Measurements from ENCODE around the gene KEAP1.
"Not testable (repeated sequence)": the region's sequence is repeated elsewhere in the genome, so short reads cannot be mapped to it uniquely, and the experiment has no call there.

The KEAP1 gene

DNA sequence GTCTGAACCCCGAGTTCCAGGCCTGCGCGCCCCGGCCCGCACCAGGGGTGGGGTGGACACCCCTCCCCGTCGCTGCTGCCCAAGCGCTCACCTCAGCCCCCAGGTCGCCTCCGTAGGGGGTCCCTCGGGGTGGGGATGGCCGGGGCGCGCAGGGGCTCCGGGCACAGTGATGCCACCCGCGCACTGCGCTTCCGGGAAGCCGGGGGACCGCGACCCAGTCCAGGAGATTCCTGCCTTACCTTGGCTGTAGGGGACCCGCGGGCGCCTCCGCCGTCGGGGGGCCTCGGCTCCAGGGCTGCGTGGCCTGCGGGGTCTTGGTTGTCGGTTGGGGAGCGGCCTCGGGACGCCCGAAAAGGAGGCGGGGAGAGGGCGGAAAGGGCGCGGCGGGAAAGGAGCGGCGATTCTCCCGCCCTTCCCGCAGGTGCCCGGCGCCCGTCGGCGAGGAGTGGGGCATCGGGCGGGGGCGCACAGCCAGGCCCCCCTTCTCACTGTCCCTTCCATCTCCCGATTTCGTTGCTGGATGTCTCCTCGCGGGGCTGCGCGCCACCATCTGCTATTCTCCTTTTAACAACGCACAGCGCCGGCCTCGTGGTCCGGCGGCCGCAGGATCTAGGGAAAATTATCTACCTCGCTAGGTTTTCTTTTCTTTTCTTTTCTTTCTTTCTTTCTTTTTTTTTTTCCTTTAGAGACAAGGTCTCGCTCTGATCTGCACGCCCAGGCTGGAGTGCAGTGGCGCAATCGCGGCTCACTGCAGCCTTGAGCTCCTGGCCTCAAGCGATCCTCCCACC, at the start of gene KEAP1:
Gene KEAP1, minus strand, starts transcription at position 355 of the 788 bp plus-strand sequence. CDS start 3,323 bp downstream, outside the sequence.
- DNase-seq (ENCODE audit: low read depth, low spot score): no peak
- WGBS (ENCODE audit: insufficient coverage, insufficient read length): no CpG with 5 or more reads among the region's 73 CpGs
- H3K27ac ChIP-seq (ENCODE audit: low read length): no peak within 1 kb of the TSS
- peak within 1 kb of the TSS; percentile 76 for H3K4me3 ChIP-seq (ENCODE audit: low read length)
- H3K27me3 ChIP-seq (ENCODE audit: control insufficient read depth, insufficient read depth, low read length): no peaks in the 10 kb centered on the region
- H3K9me3 ChIP-seq (ENCODE audit: control insufficient read depth, insufficient read depth, low read length): no peaks in the 10 kb centered on the region
- H3K4me1 ChIP-seq (ENCODE audit: control insufficient read depth, insufficient read depth, low read length): peaks cover 4% of the 10 kb centered on the region
- peaks cover 7% of the 10 kb centered on the region; the same call in 1 of the 2 replicates for H3K36me3 ChIP-seq (ENCODE audit: control insufficient read depth, insufficient read depth, low read length)

- Histone ChIP-seq H3K27me3 (ENCODE audit: control insufficient read depth, insufficient read depth, low read length) (no peaks in the 10 kb centered on the region), H3K4me1 (ENCODE audit: control insufficient read depth, insufficient read depth, low read length) (no peaks in the 10 kb centered on the region), H3K36me3 (ENCODE audit: control insufficient read depth, insufficient read depth, low read length) (peaks cover 42% of the 10 kb centered on the region), H3K4me3 (ENCODE audit: low read length) (no peak overlapping the region), H3K9me3 (ENCODE audit: control insufficient read depth, insufficient read depth, low read length) (no peaks in the 10 kb centered on the region), H3K27ac (ENCODE audit: low read length) (no peak overlapping the region)
- DNase-seq (ENCODE audit: low read depth, low spot score): no peak
- no CpG with 5 or more reads among the region's 12 CpGs for WGBS (ENCODE audit: insufficient coverage, insufficient read length)
Measured at GRCh38 chr19:10552510-10553053, 49.4 kb upstream of the KEAP1 start.

DNA sequence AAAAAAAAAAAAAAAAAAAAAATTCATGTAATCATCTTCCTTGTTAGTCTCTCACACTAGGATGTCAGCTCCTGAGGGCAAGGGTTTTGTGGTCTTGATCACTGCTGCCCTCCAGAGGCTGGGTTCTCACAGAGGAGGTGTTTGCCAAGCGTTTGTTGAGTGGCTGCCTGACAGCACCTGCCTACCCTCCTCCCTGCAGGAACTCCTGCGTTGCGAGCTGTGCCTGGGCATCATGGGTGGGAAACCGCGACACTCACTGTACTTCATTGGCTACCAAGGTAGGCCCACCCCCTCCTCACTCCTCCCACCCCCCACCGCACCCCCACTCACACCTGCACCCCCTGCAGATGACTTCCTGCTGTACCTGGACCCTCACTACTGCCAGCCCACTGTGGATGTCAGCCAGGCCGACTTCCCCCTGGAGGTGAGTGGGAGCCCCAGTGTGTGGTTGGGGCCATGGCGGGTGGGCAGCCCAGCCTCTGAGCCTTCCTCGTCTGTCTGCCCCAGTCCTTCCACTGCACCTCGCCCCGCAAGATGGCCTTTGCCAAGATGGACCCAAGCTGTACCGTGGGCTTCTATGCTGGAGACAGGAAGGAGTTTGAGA, 48.6 kb upstream of the KEAP1 start:
- H3K4me3 ChIP-seq (ENCODE audit: low read length): no peak overlapping the region
- H3K36me3 ChIP-seq (ENCODE audit: control insufficient read depth, insufficient read depth, low read length): peaks cover 43% of the 10 kb centered on the region
- no peaks in the 10 kb centered on the region for H3K4me1 ChIP-seq (ENCODE audit: control insufficient read depth, insufficient read depth, low read length)
- DNase-seq (ENCODE audit: low read depth, low spot score): no peak
- no peak overlapping the region for H3K27ac ChIP-seq (ENCODE audit: low read length)
- WGBS (ENCODE audit: insufficient coverage, insufficient read length): no CpG with 5 or more reads among the region's 12 CpGs
- H3K9me3 ChIP-seq (ENCODE audit: control insufficient read depth, insufficient read depth, low read length): no peaks in the 10 kb centered on the region
- no peaks in the 10 kb centered on the region for H3K27me3 ChIP-seq (ENCODE audit: control insufficient read depth, insufficient read depth, low read length)

- not testable (repeated sequence) for DNase-seq (ENCODE audit: low read depth, low spot score); H3K27ac ChIP-seq (ENCODE audit: low read length); H3K4me3 ChIP-seq (ENCODE audit: low read length); H3K4me1 ChIP-seq (ENCODE audit: control insufficient read depth, insufficient read depth, low read length); H3K9me3 ChIP-seq (ENCODE audit: control insufficient read depth, insufficient read depth, low read length); H3K27me3 ChIP-seq (ENCODE audit: control insufficient read depth, insufficient read depth, low read length)
- peaks cover 42% of the 10 kb centered on the region for H3K36me3 ChIP-seq (ENCODE audit: control insufficient read depth, insufficient read depth, low read length)
- no CpG with 5 or more reads among the region's 9 CpGs for WGBS (ENCODE audit: insufficient coverage, insufficient read length)
Measured at GRCh38 chr19:10551006-10551405, 47.9 kb upstream of the KEAP1 start.

DNA sequence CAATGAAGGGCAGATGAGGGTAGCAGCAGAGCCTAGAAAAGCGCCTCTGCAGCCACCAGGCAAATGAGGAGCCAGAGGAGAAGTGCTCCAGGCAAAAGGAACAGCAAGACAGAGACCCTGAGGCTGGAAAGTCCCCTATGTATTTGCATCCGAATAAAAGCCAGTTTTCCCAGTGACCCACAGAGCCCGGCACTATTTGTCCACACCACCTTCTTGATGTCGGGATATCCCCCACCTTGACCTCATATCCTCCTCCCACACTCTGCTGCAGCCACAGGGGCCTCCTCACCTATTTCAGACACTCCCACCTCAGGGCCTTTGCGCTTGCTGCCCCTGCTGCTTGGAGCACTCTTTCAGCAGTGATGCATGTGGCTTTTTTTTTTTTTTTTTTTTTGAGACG, 47.2 kb upstream of the KEAP1 start:
- Histone ChIP-seq H3K27ac (ENCODE audit: low read length) (no peak overlapping the region), H3K9me3 (ENCODE audit: control insufficient read depth, insufficient read depth, low read length) (no peaks in the 10 kb centered on the region), H3K4me3 (ENCODE audit: low read length) (no peak overlapping the region), H3K27me3 (ENCODE audit: control insufficient read depth, insufficient read depth, low read length) (no peaks in the 10 kb centered on the region), H3K36me3 (ENCODE audit: control insufficient read depth, insufficient read depth, low read length) (peaks cover 37% of the 10 kb centered on the region), H3K4me1 (ENCODE audit: control insufficient read depth, insufficient read depth, low read length) (no peaks in the 10 kb centered on the region)
- no peak for DNase-seq (ENCODE audit: low read depth, low spot score)
- no CpG with 5 or more reads among the region's 6 CpGs for WGBS (ENCODE audit: insufficient coverage, insufficient read length)

- no CpG with 5 or more reads among the region's 7 CpGs for WGBS (ENCODE audit: insufficient coverage, insufficient read length)
- H3K27ac ChIP-seq (ENCODE audit: low read length): no peak overlapping the region
- no peaks in the 10 kb centered on the region for H3K27me3 ChIP-seq (ENCODE audit: control insufficient read depth, insufficient read depth, low read length)
- no peak overlapping the region for H3K4me3 ChIP-seq (ENCODE audit: low read length)
- DNase-seq (ENCODE audit: low read depth, low spot score): no peak
- peaks cover under 1% of the 10 kb centered on the region; the same call in 1 of the 2 replicates for H3K4me1 ChIP-seq (ENCODE audit: control insufficient read depth, insufficient read depth, low read length)
- H3K36me3 ChIP-seq (ENCODE audit: control insufficient read depth, insufficient read depth, low read length): peaks cover 33% of the 10 kb centered on the region
- no peaks in the 10 kb centered on the region for H3K9me3 ChIP-seq (ENCODE audit: control insufficient read depth, insufficient read depth, low read length)
Measured at GRCh38 chr19:10549733-10550132, 46.6 kb upstream of the KEAP1 start.

DNA sequence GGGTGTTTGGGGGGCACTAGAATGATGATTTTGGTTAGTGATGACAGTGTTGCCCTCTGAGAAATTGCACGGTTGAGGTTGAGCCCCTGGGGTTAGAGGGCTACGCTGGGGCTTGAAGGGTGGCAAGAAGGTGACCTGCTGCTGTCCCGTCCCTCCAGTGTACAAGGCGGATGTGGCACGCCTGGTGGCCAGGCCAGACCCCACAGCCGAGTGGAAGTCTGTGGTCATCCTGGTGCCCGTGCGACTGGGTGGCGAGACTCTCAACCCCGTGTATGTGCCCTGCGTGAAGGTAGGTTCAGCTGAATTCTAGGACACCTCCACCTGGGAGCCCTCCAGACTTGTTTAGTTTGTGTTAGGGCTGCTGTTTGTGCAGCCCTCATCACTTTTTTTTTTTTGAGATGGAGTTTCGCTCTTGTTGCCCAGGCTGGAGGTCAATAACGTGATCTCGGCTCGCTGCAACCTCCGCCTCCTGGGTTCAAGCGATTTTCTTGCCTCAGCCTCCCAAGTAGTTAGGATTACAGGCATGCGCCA, 45.7 kb upstream of the KEAP1 start:
- Histone ChIP-seq H3K27ac (ENCODE audit: low read length) (no peak overlapping the region), H3K4me1 (ENCODE audit: control insufficient read depth, insufficient read depth, low read length) (peaks cover 4% of the 10 kb centered on the region; the same call in 1 of the 2 replicates), H3K9me3 (ENCODE audit: control insufficient read depth, insufficient read depth, low read length) (no peaks in the 10 kb centered on the region), H3K4me3 (ENCODE audit: low read length) (no peak overlapping the region), H3K36me3 (ENCODE audit: control insufficient read depth, insufficient read depth, low read length) (peaks cover 25% of the 10 kb centered on the region), H3K27me3 (ENCODE audit: control insufficient read depth, insufficient read depth, low read length) (no peaks in the 10 kb centered on the region)
- no CpG with 5 or more reads among the region's 18 CpGs for WGBS (ENCODE audit: insufficient coverage, insufficient read length)
- no peak for DNase-seq (ENCODE audit: low read depth, low spot score)

DNA sequence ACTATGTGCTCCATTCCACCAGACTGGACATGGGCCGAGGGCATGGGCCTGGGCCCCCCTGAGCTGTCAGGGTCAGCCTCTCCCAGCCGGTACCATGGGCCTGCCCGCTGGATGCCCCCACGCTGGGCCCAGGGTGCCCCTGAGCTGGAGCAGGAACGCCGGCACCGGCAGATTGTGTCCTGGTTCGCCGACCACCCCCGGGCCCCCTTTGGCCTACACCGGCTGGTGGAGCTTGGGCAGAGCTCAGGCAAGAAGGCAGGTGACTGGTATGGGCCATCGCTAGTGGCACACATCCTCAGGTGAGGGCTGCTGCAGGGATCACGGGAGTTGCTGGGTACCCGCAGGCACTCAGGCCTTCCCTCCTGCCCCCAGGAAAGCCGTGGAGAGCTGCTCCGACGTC, 43.7 kb upstream of the KEAP1 start:
- Histone ChIP-seq H3K9me3 (ENCODE audit: control insufficient read depth, insufficient read depth, low read length) (no peaks in the 10 kb centered on the region), H3K27ac (ENCODE audit: low read length) (no peak overlapping the region), H3K36me3 (ENCODE audit: control insufficient read depth, insufficient read depth, low read length) (peaks cover 15% of the 10 kb centered on the region), H3K27me3 (ENCODE audit: control insufficient read depth, insufficient read depth, low read length) (no peaks in the 10 kb centered on the region), H3K4me3 (ENCODE audit: low read length) (no peak overlapping the region), H3K4me1 (ENCODE audit: control insufficient read depth, insufficient read depth, low read length) (peaks cover 4% of the 10 kb centered on the region; the same call in 1 of the 2 replicates)
- DNase-seq (ENCODE audit: low read depth, low spot score): no peak
- WGBS (ENCODE audit: insufficient coverage, insufficient read length): no CpG with 5 or more reads among the region's 17 CpGs

- WGBS (ENCODE audit: insufficient coverage, insufficient read length): no CpG with 5 or more reads among the region's 23 CpGs
Measured at GRCh38 chr19:10544753-10545251, 41.6 kb upstream of the KEAP1 start.

GRCh38 chr19:10544242-10544752, 41.1 kb upstream of the KEAP1 start:
- DNase-seq (ENCODE audit: low read depth, low spot score): no peak
- Histone ChIP-seq H3K27me3 (ENCODE audit: control insufficient read depth, insufficient read depth, low read length) (no peaks in the 10 kb centered on the region), H3K36me3 (ENCODE audit: control insufficient read depth, insufficient read depth, low read length) (peaks cover 15% of the 10 kb centered on the region), H3K4me3 (ENCODE audit: low read length) (peak overlapping the region; percentile 98), H3K9me3 (ENCODE audit: control insufficient read depth, insufficient read depth, low read length) (no peaks in the 10 kb centered on the region), H3K4me1 (ENCODE audit: control insufficient read depth, insufficient read depth, low read length) (peaks cover 4% of the 10 kb centered on the region; the same call in 1 of the 2 replicates), H3K27ac (ENCODE audit: low read length) (no peak overlapping the region)
- WGBS (ENCODE audit: insufficient coverage, insufficient read length): no CpG with 5 or more reads among the region's 22 CpGs

More at GRCh38 chr19:10544753-10545251, 41.6 kb upstream of the KEAP1 start:
- Histone ChIP-seq H3K36me3 (ENCODE audit: control insufficient read depth, insufficient read depth, low read length) (peaks cover 15% of the 10 kb centered on the region), H3K9me3 (ENCODE audit: control insufficient read depth, insufficient read depth, low read length) (no peaks in the 10 kb centered on the region), H3K4me1 (ENCODE audit: control insufficient read depth, insufficient read depth, low read length) (peaks cover 4% of the 10 kb centered on the region; the same call in 1 of the 2 replicates), H3K4me3 (ENCODE audit: low read length) (peak overlapping the region; percentile 98; the same call in 1 of the 2 replicates), H3K27me3 (ENCODE audit: control insufficient read depth, insufficient read depth, low read length) (no peaks in the 10 kb centered on the region), H3K27ac (ENCODE audit: low read length) (no peak overlapping the region)
- no peak for DNase-seq (ENCODE audit: low read depth, low spot score)

All from iPS DF 6.9 (cell line).